Stimulated activated CD8-positive, alpha-beta memory T cell treated with anti-CD3 and anti-CD28 coated beads, Interleukin-7, amount 100 ng/mL, for 48 hours (primary cell): ENCODE results near the gene TRIM3.
"Not testable (repeated sequence)": the region's sequence is repeated elsewhere in the genome, so short reads cannot be mapped to it uniquely, and the experiment has no call there.

Experiments
- DNase-seq, 2 donors: peaks; one replicate each; pipeline ENCODE4 v3.0.0-alpha.2; 2020; ENCODE audit warnings: low read depth in 1 of 2; ENCODE audit errors: extremely low read depth in 1 of 2

The TRIM3 gene

GRCh38 chr11:6473451-6474412 is at the start of gene TRIM3:
Gene TRIM3, minus strand, starts transcription at chr11:6473941. Its CDS starts 8,246 bp downstream, at chr11:6465695.
- DNase-seq, result peak; percentile 56 to 58

- no peak for DNase-seq
Observed at GRCh38 chr11:6523253-6523652, 49.5 kb upstream of the TRIM3 start.

GRCh38 chr11:6521946-6522345 is 48.2 kb upstream of the TRIM3 start:
- DNase-seq, result not testable (repeated sequence)

GRCh38 chr11:6520265-6520664 is 46.5 kb upstream of the TRIM3 start:
- no peak for DNase-seq

GRCh38 chr11:6516865-6517264 is 43.1 kb upstream of the TRIM3 start:
- DNase-seq, result no peak

GRCh38 chr11:6505577-6506240 is 32.0 kb upstream of the TRIM3 start:
- no peak for DNase-seq

- no peak for DNase-seq
Observed at GRCh38 chr11:6504166-6504565, 30.4 kb upstream of the TRIM3 start.

GRCh38 chr11:6502382-6502781 is 28.6 kb upstream of the TRIM3 start:
- no peak for DNase-seq

GRCh38 chr11:6498544-6498943 is 24.8 kb upstream of the TRIM3 start:
- DNase-seq, result no peak

GRCh38 chr11:6498121-6498520 is 24.4 kb upstream of the TRIM3 start:
- DNase-seq, result no peak

- no peak for DNase-seq
Observed at GRCh38 chr11:6497069-6497839, 23.5 kb upstream of the TRIM3 start, which contains the start of gene DNHD1. Gene DNHD1, plus strand, starts transcription at chr11:6497280. Its CDS starts 936 bp downstream, at chr11:6498216.

- no peak for DNase-seq
Observed at GRCh38 chr11:6489306-6489705, 15.6 kb upstream of the TRIM3 start.

GRCh38 chr11:6488821-6489220 is 15.1 kb upstream of the TRIM3 start:
- no peak for DNase-seq

- DNase-seq, result no peak
Observed at GRCh38 chr11:6488342-6488741, 14.6 kb upstream of the TRIM3 start.

- DNase-seq, result no peak
Observed at GRCh38 chr11:6486938-6487337, 13.2 kb upstream of the TRIM3 start.

- DNase-seq, result no peak
Observed at GRCh38 chr11:6486256-6486655, 12.5 kb upstream of the TRIM3 start.

- no peak for DNase-seq
Observed at GRCh38 chr11:6485661-6486060, 11.9 kb upstream of the TRIM3 start.

- DNase-seq, result no peak
Observed at GRCh38 chr11:6483015-6483414, 9.3 kb upstream of the TRIM3 start.

GRCh38 chr11:6482441-6482840 is 8.7 kb upstream of the TRIM3 start:
- DNase-seq, result no peak

GRCh38 chr11:6481924-6482275 is 8.2 kb upstream of the TRIM3 start:
- DNase-seq, result no peak
